GM23248 (cell line): ENCODE results near the gene CDRT15. TPM values are rescaled to one million over a fixed set of nuclear protein-coding genes. Genes with fewer than 3 reads are reported as not detected.
"Not testable (repeated sequence)": the region's sequence is repeated elsewhere in the genome, so short reads cannot be mapped to it uniquely, and the experiment has no call there.

Source experiments
- DNase-seq: peaks from one replicate; pipeline ENCODE4 v3.0.0-alpha.2; 2015
- H2AFZ ChIP-seq: fragments of 200-600 bp; sonication (generic); 2 replicates; pipeline ENCODE4 v1.6.1; 2016; ENCODE audit warnings: antibody characterized with exemption
- H3F3A ChIP-seq: fragments of 200-600 bp; sonication (generic); 2 replicates; pipeline ENCODE4 v1.6.1; 2016; ENCODE audit warnings: mild to moderate bottlenecking, antibody characterized with exemption, mixed run types; ENCODE audit not compliant: insufficient read depth
- H3K27ac ChIP-seq: fragments of 200-600 bp; sonication (generic); 2 replicates; pipeline ENCODE4 v1.5.1; 2016; ENCODE audit warnings: mild to moderate bottlenecking
- H3K27me3 ChIP-seq: fragments of 200-600 bp; sonication (generic); replicated peaks from 2 replicates; pipeline ENCODE4 v1.6.1; 2016; ENCODE audit warnings: mild to moderate bottlenecking; ENCODE audit not compliant: insufficient read depth
- H3K36me3 ChIP-seq: fragments of 200-600 bp; sonication (generic); 2 replicates; pipeline ENCODE4 v1.6.1; 2016; ENCODE audit warnings: low read depth, mild to moderate bottlenecking
- H3K4me1 ChIP-seq: fragments of 200-600 bp; sonication (generic); 2 replicates; pipeline ENCODE4 v1.6.1; 2016; ENCODE audit warnings: mild to moderate bottlenecking; ENCODE audit not compliant: insufficient read depth
- H3K4me2 ChIP-seq: fragments of 200-600 bp; sonication (generic); one replicate; pipeline ENCODE4 v1.6.1; 2016; ENCODE audit warnings: mild to moderate bottlenecking; ENCODE audit not compliant: unreplicated experiment
- H3K4me3 ChIP-seq: fragments of 200-600 bp; sonication (generic); 2 replicates; pipeline ENCODE4 v1.5.1; 2016; ENCODE audit warnings: mild to moderate bottlenecking
- H3K79me2 ChIP-seq: fragments of 200-600 bp; sonication (generic); 2 replicates; pipeline ENCODE4 v1.6.1; 2016; ENCODE audit warnings: mild to moderate bottlenecking; ENCODE audit not compliant: insufficient read depth
- H3K9ac ChIP-seq: fragments of 200-600 bp; sonication (generic); 2 replicates; pipeline ENCODE4 v1.6.1; 2016; ENCODE audit warnings: mild to moderate bottlenecking
- H3K9me2 ChIP-seq: fragments of 200-600 bp; sonication (generic); 2 replicates; pipeline ENCODE4 v1.6.1; 2016; ENCODE audit warnings: mixed run types, mild to moderate bottlenecking, moderate library complexity; ENCODE audit not compliant: insufficient read depth
- H3K9me3 ChIP-seq: fragments of 200-600 bp; sonication (generic); one replicate; pipeline ENCODE4 v1.6.1; 2017; ENCODE audit warnings: low read depth
- H4K20me1 ChIP-seq: fragments of 200-600 bp; sonication (generic); 2 replicates; pipeline ENCODE4 v1.6.0; 2016; ENCODE audit not compliant: insufficient read depth
- EZH2 ChIP-seq: fragments of 200-600 bp; sonication (generic); IDR thresholded peaks from 2 replicates; pipeline ENCODE4 v1.6.1; 2018; ENCODE audit warnings: antibody characterized with exemption, mild to moderate bottlenecking; ENCODE audit not compliant: insufficient read depth, poor library complexity, severe bottlenecking
- EZH2phosphoT487 ChIP-seq: fragments of 200-600 bp; sonication (generic); IDR thresholded peaks from 2 replicates; pipeline ENCODE4 v1.6.1; 2018; ENCODE audit warnings: antibody characterized with exemption, moderate library complexity, mild to moderate bottlenecking, low read depth; ENCODE audit not compliant: insufficient read depth
- WGBS, 2 experiments: methylation state at CpG; one replicate each; pipeline ENCODE4 v1.1.6; 2015 to 2017; ENCODE audit warnings: low lambda C conversion rate in 2 of 2, low coverage in 1 of 2; ENCODE audit errors: missing lambda C conversion rate in 2 of 2; 5-methylcytosine and 5-hydroxymethylcytosine counted together
- in situ Hi-C: fragments of 300-500 bp; cut with MboI; formaldehyde crosslinking; loops from 2 replicates; pipeline ENCODE4 v1.15.0; 2020
- polyA plus RNA-seq: library from polyadenylated mRNA; unstranded; fragments of >200 nt; fragmentation: Nextera tagmentation; extraction: Ambion mirVana; gene quantifications from 2 replicates; pipeline ENCODE4 v1.2.1, GENCODE V29; 2016
- total RNA-seq: library from RNA; depleted of rRNA; stranded (reverse); fragments of >200 nt; shearing (Covaris generic); gene quantifications from 2 replicates; pipeline ENCODE4 v1.2.3, GENCODE V29; 2014

Gene CDRT15
- total and polyA plus RNA-seq, 2 experiments from 2014 or later: not detected

DNA sequence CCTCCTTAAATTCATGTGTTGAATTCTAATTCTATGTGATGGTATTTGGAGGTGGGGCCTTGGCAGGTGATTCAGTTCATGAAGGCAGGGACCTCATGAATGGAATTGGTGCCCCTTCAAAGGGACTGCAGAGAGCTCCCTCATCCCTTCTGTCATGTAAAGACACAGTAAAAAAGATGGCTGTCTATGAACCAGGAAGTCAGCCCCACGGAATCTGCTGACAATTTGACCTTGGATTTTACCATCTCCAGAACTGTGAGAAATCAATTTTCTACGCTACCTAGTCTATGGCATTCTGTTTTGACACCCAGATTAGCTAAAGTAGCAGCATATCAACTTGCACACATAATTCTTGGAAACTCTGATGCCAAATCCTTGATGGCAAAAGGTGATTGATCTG lies 1.6 kb downstream of the CDRT15 start:
- DNase-seq, H3K4me1 ChIP-seq, H3K27ac ChIP-seq, H3K9ac ChIP-seq, H3K79me2 ChIP-seq, H3F3A ChIP-seq, H4K20me1 ChIP-seq, H3K27me3 ChIP-seq, H2AFZ ChIP-seq, H3K9me3 ChIP-seq, H3K9me2 ChIP-seq, H3K36me3 ChIP-seq, H3K4me2 ChIP-seq, in situ Hi-C loops, H3K4me3 ChIP-seq: not testable (repeated sequence)
- 95 to 98% methylated on average over 2 of the region's 2 CpGs for WGBS, 2 experiments

DNA sequence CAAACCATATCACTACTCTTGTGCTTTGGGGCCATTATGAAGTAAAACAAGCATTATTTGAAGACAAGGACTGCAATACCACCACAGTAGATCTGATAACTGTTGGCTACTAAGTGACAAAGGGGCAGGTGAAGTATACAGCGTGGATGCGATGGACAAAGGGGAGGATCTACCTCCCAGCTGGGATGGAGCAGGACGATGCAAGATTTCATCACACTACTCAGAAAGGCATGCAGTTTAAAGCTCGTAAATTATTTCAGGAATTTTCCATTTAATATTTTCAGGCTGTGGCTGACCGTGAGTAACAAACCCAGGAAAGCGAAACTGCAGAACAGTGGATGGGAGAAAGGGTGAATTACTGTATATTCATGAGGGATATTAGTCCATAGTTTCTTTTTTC lies 5.5 kb downstream of the CDRT15 start:
- H3K36me3 ChIP-seq, in situ Hi-C loops, H3K27me3 ChIP-seq, H3K9me3 ChIP-seq, H3K9me2 ChIP-seq, H3K79me2 ChIP-seq, H3K9ac ChIP-seq, H4K20me1 ChIP-seq, H3K4me1 ChIP-seq: not testable (repeated sequence)
- Histone ChIP-seq H3K27ac (peak overlapping the region; percentile 47; the same call in 1 of the 2 replicates), H3F3A (peaks cover 12% of the 10 kb centered on the region), H3K4me3 (peak overlapping the region; percentile 68), H3K4me2 (peak overlapping the region; percentile 11), H2AFZ (peak overlapping the region; percentile 76)
- 13 to 17% methylated on average over 4 of the region's 6 CpGs for WGBS, 2 experiments
- DNase-seq: peak; percentile 20

DNA sequence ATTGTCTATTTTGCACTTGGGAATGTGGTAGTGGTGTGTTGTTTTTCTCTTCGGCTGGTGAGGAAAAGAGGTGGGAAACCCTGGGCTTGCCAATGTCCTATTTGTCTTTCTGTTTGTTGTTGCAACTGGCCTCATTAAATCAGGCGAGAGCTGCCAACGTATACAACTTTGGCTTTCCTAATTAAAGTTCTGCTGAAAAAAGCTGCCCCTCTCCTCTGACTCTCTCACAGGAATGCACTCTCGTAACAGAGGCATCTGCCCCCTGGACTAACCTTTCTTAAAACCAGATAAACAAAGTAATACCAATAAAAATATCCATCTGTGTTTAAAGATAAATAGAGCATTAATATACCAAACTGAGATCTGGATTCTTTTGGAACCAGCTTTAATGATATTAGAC lies 7.8 kb downstream of the CDRT15 start:
- no peaks in the 10 kb centered on the region for H3K36me3 ChIP-seq
- H3K27me3 ChIP-seq: no peaks in the 10 kb centered on the region
- TF ChIP-seq EZH2 (no peak), EZH2phosphoT487 (no peak)
- in situ Hi-C loops: no loop called here
- H3K4me3 ChIP-seq: no peak overlapping the region
- H3K9ac ChIP-seq: no peak overlapping the region
- no peaks in the 10 kb centered on the region for H3K79me2 ChIP-seq
- peak; percentile 10 for DNase-seq
- no peaks in the 10 kb centered on the region for H3K9me3 ChIP-seq
- no peak overlapping the region for H3K27ac ChIP-seq
- peaks cover 9% of the 10 kb centered on the region; the same call in 1 of the 2 replicates for H3K4me1 ChIP-seq
- H3F3A ChIP-seq: peaks cover 12% of the 10 kb centered on the region
- H3K9me2 ChIP-seq: no peaks in the 10 kb centered on the region
- peak overlapping the region; percentile 45 for H2AFZ ChIP-seq
- H3K4me2 ChIP-seq: no peak overlapping the region
- H4K20me1 ChIP-seq: no peaks in the 10 kb centered on the region
- WGBS, 2 experiments: 29 to 38% methylated on average over 4 of the region's 4 CpGs

DNA sequence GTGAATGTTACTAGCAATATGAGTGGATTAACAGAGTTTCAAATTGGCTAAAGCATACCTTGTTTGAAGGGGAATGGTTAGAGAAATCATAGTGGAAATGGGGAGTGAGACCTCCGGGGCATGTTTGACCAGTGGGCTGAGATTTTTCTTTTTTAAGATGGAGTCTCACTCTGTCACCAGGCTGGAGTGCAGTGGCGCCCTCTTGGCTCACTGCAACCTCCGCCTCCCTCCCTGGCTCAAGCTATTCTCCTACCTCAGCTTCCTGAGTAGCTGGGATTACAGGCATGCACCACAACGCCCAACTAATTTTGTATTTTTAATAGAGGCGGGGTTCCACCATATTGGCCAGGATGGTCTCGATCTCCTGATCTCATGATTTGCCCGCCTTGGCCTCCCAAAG lies 9.6 kb downstream of the CDRT15 start:
- H4K20me1 ChIP-seq: no peaks in the 10 kb centered on the region
- H3K9me2 ChIP-seq: no peaks in the 10 kb centered on the region
- H3K4me3 ChIP-seq: no peak overlapping the region
- H3K9me3 ChIP-seq: no peaks in the 10 kb centered on the region
- in situ Hi-C loops: no loop called here
- H3K79me2 ChIP-seq: no peaks in the 10 kb centered on the region
- no peak overlapping the region for H3K27ac ChIP-seq
- no peak overlapping the region for H3K4me2 ChIP-seq
- no peak overlapping the region for H2AFZ ChIP-seq
- peaks cover 12% of the 10 kb centered on the region for H3F3A ChIP-seq
- whole genome bisulfite sequencing, 2 experiments: 92 to 96% methylated on average over 7 of the region's 7 CpGs
- TF ChIP-seq EZH2: no peak
- TF ChIP-seq EZH2phosphoT487: no peak
- no peaks in the 10 kb centered on the region for H3K36me3 ChIP-seq
- DNase-seq: no peak
- H3K27me3 ChIP-seq: no peaks in the 10 kb centered on the region
- no peak overlapping the region for H3K9ac ChIP-seq
- peaks cover 9% of the 10 kb centered on the region; the same call in 1 of the 2 replicates for H3K4me1 ChIP-seq

DNA sequence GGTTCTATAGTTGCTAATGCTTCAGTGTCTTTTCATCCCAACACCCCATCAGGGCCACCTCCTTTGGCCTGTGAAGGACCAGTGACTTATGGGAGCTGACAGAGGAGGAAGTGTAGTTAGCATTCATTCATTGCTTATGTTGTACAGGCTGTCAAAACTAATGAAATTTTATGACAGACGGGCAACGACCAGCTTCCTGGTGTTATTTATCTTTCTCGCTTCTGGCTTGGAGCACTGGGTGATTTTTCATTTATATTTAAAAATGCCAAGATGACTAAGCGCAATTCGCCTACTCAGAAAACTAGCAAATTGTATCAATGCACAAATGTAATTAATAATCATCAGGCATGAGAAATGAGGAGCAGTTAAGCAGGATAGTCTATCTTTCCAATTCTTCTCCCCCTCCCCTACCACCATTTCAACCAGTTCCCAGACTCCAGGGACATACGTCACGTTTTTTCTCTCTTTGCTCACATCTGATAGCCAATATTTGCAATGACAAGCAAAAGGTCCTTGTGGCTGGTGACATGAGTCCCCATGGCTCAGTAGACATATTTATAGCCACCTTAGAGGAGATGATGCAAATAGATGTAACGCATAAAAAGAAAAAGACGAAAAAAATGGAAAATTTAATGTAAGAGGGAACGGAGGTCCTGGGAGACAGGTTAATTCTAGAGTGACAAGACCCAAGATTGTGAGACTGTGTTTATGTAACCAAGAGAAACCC lies 11.2 kb downstream of the CDRT15 start:
- TF ChIP-seq EZH2phosphoT487 (no peak), EZH2 (no peak)
- Histone ChIP-seq H3K36me3 (no peaks in the 10 kb centered on the region), H3K4me2 (no peak overlapping the region), H3K27me3 (no peaks in the 10 kb centered on the region), H3K79me2 (no peaks in the 10 kb centered on the region), H4K20me1 (no peaks in the 10 kb centered on the region), H3F3A (peaks cover 12% of the 10 kb centered on the region; the same call in 1 of the 2 replicates), H3K4me1 (peaks cover 9% of the 10 kb centered on the region; the same call in 1 of the 2 replicates), H3K9me2 (no peaks in the 10 kb centered on the region), H2AFZ (no peak overlapping the region), H3K4me3 (no peak overlapping the region), H3K9ac (no peak overlapping the region), H3K9me3 (no peaks in the 10 kb centered on the region), H3K27ac (no peak overlapping the region)
- in situ Hi-C loops: no loop called here
- 90 to 91% methylated on average over 10 of the region's 10 CpGs for WGBS, 2 experiments
- DNase-seq: no peak
